ENCODE measurements around the gene ENTHD1.
"Not testable (repeated sequence)": the region's sequence is repeated elsewhere in the genome, so short reads cannot be mapped to it uniquely, and the experiment has no call there.

- not testable (repeated sequence) for TF ChIP-seq RUNX3 (IDR thresholded peaks at IDR 0.05; ENCODE audit: low read length); STAT3 (IDR thresholded peaks at IDR 0.05; ENCODE audit: low read depth, low read length); POLR2A (IDR thresholded peaks at IDR 0.05; ENCODE audit: low read depth, low read length); SRF (IDR thresholded peaks at IDR 0.05; ENCODE audit: low read depth in 2 of 2, low read length in 2 of 2); CREM (IDR thresholded peaks at IDR 0.05; ENCODE audit: low read depth); CEBPB (IDR thresholded peaks at IDR 0.05; ENCODE audit: borderline replicate concordance in 1 of 2, low read depth in 2 of 2, low read length in 2 of 2)
- TF ChIP-seq, protein P1, sequence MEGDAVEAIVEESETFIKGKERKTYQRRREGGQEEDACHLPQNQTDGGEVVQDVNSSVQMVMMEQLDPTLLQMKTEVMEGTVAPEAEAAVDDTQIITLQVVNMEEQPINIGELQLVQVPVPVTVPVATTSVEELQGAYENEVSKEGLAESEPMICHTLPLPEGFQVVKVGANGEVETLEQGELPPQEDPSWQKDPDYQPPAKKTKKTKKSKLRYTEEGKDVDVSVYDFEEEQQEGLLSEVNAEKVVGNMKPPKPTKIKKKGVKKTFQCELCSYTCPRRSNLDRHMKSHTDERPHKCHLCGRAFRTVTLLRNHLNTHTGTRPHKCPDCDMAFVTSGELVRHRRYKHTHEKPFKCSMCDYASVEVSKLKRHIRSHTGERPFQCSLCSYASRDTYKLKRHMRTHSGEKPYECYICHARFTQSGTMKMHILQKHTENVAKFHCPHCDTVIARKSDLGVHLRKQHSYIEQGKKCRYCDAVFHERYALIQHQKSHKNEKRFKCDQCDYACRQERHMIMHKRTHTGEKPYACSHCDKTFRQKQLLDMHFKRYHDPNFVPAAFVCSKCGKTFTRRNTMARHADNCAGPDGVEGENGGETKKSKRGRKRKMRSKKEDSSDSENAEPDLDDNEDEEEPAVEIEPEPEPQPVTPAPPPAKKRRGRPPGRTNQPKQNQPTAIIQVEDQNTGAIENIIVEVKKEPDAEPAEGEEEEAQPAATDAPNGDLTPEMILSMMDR (IDR thresholded peaks at IDR 0.05 in 2 of 3, conservative IDR thresholded peaks at IDR 0.05 in 1 of 3; ENCODE audit: control insufficient read depth in 2 of 3, extremely low read depth in 1 of 3, insufficient read depth in 1 of 3, low read depth in 3 of 3, low read length in 3 of 3): not testable (repeated sequence)
Observed at GRCh38 chr22:39875176-39875885, 18.2 kb downstream of the ENTHD1 start.

All from GM12878 (cell line).